Lung microvascular endothelial cell (primary cell): Measurements from ENCODE around the gene CCSER1. TPM values are rescaled to one million over a fixed set of nuclear protein-coding genes. Genes with fewer than 3 reads are reported as not detected.

Experiments used
- DNase-seq, 2 donors: peaks; one replicate each; pipeline versions ENCODE4 v3.0.0 to v3.0.0-alpha.2; 2010; ENCODE audit warnings: low read depth in 2 of 2
- total RNA-seq: library from RNA; depleted of rRNA; stranded (reverse); fragments of >200 nt; gene quantifications from 2 replicates; pipeline ENCODE4 v1.2.1, GENCODE V29; 2014

Gene CCSER1
- under 0.01 and 0.20 TPM in 2 replicates for total RNA-seq

DNA sequence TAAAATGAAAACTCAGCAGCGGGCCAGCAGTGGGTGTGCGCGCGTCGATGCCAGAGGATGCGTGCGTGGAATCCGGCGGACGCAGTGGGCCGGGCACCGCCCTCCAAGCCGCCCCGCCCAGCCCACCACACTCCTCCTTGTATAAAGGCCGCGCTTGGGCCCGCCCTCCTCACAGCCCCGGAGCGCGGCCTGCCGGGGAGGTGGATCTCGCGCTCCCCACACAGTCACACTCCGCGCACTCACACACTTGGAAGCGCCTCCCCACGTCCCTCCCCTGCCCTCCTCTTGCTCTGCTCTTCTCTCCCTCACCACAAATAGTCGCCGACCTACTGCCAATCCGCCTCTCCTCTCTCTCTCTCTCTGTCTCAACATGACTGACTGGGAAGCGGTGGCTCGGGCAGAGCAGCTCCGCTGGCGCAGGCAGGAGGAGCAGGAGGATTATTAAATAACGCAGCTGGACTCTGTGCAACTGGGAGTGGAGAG lies at the start of gene CCSER1:
Gene CCSER1 (plus strand): TSS at position 172 of the 483 bp plus-strand sequence.
- peak; percentile 36 to 41 for DNase-seq

DNA sequence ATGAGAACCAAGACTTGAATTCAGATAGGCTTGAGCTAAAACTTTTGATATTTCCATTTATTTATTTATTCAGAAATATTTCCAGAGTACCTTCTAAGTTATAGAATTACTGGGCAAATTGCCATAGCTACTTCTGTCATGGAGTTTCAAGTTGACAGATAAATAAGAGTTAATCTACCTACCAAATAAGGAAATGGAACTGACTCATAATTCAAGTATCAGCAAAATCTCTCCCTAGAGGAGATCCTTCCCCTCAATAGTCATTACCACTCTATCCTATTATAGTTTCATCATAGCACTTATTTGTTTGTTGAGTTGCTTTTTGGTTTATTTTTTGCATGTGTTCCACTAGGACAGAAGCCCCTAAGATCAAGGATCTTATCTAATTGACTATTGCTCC lies 48.8 kb upstream of the CCSER1 start:
- no peak for DNase-seq

DNA sequence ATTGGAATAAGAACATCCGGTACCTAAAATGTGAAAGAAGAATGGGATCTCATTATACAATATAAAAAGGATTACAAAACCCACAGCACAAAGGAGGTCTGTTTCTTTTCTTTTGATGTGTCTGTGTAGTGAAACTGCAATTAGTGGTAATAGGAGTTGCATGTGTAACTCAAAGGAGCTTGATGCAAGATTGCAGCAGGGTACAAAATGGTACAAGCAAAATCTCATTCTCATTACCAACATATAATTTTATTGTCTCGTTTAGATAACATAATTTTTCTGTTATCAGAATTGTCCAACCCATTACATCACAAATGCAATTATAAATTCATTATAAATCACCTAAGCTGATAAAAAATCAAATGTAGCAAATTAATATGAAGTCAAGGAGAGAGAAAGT lies 47.1 kb upstream of the CCSER1 start:
- DNase-seq = no peak

DNA sequence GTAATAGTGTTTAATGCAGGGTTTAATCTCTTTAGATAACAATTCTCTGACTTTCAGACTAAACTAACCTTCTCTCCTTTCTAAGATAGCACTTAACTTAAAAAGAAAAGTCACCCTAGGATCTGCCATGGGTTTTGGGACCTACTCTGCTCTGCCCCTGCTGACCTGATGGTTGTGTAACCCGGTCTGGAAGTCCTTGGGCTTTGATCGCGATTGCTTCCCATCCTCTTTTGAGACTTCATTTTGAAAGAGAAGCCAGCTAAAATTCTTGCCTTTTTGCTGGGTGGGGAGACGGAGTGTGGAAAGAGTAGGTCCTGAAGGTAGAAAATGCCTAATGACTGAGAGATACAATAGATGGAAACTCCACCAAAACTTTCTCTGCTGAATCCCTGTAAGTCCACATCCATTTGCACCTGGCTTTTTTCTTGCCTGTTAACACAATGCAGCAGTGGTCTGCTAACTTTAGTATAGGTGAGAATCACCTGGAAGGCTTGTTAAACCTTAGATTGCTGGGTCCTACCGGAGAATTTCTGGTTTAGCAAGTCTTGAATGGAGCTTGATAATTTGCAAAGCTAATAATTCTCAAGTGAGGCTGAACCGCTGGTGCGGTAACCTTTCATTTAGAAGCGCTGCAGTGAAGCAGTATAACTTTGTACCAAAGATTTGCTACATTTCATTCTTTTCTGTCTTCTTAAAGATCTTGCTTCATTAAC lies 45.6 kb upstream of the CCSER1 start:
- DNase-seq = no peak

DNA sequence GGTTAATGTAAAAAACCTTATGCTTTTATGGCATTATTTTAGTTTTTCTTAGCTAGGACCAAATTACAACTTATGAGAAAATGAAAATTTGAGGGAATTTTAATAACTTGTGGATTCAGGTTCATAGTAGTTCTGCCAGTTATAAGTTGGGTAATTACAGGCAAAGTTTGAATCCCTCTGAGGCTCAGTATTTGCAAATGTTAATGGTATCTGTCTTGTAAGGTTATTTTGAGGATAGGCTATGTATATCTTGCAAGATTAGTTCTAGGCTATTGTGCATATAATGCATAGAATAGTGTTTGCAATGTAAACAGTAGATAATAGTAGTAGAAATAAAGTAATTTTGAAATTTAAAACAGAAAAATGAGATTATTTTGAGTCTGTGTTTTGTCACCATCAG lies 44.7 kb upstream of the CCSER1 start:
- no peak for DNase-seq

DNA sequence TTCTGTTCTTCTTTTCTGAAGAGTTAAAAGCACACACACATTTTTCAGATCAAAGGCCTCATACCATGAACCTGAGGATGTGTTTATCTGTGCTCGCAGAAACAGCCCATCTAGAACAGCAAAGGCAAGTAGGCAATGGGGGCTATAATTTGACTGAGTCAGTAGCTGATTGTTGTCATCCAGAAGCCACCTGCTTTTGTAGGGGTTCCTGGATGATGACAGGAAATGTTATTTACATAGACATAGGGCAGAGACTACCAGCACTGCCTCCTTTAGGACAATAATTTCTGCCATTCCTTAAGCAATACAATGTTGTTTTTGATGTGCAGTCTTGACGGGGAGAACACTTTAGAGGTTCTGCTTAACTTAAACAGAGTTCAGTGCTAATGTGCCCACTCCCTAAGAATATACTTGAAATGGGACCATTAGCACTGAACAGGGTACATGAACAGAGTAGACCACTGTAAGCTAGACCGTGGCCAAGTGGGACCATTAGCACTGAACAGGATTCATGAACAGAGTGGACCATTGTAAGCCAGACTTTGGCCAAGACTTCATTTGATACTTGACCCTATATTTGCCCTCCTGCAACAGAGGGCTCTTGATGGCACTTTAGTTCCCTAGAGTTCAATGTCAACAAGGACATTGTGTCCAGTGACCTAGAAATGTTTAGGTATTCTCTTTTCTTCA lies 42.8 kb upstream of the CCSER1 start:
- DNase-seq = no peak

DNA sequence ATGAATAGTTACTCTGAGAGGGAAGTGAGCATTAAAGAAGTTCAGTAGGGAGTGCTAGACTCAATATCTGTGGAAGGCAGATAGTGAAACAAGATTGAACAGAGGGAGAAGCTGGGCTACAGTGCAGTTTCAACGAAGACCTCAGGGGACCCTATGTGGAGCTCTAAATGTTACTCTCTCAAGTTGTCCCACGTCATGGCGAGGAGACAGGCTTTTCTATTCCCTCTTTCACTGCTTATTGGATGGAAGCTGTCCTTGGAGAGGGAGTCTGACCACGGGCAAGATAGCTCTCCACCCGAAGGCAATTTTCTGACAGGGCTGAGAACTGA lies 42.3 kb upstream of the CCSER1 start:
- DNase-seq = no peak

DNA sequence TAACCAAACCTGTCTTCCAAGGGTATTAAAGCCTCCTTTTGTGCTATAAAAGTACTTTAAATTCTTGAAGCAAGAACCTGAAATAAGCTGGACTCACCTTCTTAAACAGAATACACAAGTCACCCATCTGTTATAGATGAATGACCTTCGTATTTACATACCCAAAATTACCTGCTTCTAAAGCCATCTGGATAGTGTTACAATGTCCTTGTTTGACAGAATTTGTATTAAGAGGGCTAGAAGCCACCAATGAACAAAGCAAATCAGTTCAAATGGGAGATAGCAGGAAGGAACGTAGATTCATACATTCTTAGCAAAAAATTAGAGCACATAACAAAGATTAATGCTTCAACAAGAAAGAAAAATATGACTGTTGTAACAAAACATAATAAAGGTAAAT lies 33.7 kb upstream of the CCSER1 start:
- no peak for DNase-seq

DNA sequence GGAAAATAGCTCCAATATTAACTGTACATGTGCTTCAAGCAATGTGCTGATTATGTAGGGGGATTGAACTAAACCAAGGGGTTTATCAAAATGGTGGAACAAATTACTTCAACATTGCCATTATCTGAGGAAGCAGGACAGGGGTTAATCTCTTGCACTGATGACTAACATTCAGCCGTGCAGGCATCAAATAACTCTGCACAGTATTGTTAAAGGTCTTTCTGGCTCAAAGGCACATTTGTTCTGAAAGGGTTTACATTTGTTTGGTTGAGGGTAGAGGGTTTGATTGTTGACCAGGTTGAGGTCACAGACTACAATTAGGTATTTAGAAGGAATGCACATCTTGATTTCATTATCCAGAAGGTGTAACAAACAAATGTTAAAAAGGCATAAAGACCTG lies 32.2 kb upstream of the CCSER1 start:
- no peak for DNase-seq

DNA sequence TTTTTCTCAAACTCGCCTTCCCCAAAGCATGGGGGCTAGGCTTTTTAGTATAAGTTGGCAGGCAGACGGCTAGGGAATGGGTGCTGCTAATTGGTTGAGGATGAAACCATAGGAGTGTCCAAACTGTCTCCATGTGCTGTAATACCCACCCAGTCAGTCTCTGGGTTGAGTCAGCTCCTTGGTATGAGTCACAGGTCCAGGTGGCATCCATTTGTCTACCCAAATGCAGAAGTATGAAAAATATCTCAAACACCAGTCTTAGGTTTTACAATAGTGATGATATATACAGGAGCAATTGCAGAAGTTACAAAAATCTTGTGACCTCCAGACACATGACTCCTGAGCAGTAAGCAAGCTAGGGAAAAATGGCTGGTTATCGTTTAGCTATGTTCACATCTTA lies 27.4 kb upstream of the CCSER1 start:
- no peak for DNase-seq

DNA sequence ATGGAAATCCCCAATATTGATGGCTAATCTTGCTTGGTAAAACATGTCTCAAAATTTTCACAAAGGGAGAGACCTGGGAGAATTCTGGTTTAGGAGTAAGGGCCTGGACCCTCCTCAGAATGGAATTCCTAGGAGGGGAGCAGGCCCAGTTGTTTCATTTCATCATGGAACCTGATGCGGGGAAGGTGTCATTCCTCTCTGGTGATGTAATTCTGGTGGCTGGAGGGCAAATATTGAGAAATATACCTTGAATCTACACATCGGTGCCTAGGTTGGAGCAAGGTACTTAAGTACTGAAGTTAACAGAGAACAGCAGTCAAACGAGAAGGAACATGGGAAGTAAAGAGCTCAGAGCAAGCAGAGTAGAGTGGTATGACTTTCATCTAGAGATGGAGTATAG lies 23.2 kb upstream of the CCSER1 start:
- DNase-seq = no peak

DNA sequence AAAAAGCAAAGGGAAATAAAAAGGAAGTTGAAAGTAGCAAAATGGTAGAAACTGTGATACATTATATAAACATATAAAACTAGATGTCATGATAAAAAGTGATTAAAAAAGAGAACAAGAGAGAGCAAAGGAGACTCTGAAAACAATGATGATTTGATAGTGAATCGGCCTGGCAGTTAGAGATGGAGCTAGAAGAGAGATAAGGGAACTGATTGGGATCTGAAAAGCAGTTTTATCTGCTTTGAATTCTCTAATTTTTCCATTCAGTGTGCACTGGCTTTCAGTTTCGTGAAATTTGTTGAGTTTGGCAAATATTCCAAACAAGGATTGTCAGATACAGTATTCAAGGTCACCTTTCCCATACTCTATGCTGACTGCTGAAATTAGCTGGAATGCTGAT lies 21.9 kb upstream of the CCSER1 start:
- DNase-seq = no peak

DNA sequence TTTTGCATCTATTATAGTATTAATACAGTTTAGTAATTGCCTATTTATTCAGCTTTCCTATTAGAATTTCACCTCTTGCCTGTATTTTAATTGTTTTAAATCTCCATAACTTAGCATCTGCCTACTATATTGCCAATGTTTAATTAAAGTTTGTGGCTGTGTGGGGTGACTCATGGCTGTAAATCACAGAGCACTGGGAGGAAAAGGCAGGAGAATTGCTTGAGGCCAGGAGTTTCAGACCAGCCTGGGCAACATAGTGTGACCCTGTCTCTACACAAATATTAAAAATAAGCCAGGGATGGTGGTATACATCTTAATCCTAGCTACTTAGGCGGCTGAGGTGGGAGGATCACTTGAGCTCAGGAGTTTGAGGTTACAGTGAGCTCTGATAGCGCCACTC lies 14.5 kb upstream of the CCSER1 start:
- no peak for DNase-seq

DNA sequence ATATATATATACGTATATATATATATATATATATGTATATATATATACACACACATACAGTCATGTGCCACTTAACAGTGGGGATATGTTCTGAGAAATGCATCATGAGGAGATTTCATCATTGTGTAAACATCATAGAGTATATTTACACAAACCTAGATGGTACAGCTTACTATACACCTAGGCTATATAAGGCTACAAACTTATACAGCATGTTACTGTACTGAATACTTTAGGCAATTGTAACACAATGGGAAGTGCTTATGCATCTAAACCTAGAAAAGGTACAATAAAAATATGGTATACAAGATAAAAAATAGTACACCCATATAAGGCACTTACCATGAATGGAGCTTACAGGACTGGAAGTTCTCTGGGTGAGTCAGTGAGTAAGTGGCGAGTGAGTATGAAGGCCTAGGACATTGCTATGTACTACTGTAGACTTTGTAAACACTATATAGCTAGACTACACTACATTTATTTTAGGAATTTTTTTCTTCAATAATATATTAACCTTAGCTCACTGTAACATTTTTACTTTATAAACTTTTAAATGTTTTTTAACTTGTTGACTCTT lies 13.2 kb upstream of the CCSER1 start:
- DNase-seq = no peak

DNA sequence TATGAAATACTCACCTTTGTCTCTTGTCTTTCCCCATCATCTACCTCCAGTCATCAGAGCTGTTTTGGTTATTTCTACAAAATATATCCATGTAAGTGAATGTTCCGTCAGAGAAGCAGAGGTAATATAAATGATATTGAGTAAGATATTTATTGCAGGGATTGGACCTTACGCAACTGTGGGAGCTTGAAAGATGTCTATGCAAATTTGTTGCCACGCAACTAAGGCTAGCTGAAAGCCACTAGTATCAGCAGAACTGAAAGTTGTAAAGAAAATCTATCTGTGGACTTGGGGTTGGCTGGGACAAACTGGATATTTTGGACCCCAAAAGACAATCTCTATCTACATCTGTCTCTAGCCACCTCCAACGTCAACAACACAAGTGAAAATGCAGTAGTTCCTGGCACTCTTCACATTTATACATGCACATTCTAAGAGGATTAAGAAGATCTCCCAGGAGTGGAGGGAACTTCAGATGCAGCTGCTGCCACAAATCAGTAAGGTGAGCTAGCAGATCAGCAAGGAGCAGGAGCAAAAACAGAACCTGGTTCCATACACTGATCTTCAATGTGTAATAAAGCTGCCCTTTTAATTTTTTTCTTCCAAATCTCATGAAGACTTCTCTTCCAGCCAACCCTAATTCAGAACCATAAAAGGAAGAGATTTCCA lies 8.5 kb upstream of the CCSER1 start:
- DNase-seq = no peak

DNA sequence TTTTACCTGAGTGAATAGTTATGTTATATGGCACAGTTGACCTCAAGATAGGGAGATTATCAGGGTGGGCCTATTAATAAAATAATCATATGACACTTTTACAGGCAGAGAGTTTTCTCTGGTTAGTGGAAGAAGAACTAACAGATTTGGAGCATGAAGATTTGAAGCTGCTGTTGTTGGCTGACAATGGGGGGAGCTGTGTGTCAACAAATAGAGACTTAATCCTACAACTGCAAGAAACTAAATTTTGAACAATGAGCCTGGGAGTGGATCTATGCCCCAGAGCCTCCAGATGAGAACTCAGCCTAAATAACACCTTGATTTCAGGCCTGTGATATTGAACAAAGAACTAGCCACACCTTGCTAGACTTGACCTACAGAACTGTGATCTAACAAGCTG lies 7.2 kb upstream of the CCSER1 start:
- DNase-seq = no peak

DNA sequence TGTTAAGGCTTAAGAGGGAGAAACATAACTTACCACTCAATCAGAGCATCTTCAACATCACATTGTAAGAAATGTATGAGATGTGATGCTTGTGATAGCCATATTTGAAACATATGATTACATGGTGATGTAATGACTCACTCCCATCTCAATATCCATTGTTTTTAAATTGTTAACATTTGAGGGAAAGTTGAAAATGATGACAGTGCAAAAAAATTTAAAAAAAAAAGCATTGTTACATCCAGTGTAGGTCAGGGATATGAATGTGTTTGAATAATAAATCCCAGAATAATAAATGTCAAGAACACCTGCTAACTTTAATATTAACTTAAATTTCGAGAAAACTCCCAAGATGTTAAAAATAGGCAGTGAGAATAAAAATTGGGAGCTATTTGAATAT lies 6.4 kb upstream of the CCSER1 start:
- no peak for DNase-seq

DNA sequence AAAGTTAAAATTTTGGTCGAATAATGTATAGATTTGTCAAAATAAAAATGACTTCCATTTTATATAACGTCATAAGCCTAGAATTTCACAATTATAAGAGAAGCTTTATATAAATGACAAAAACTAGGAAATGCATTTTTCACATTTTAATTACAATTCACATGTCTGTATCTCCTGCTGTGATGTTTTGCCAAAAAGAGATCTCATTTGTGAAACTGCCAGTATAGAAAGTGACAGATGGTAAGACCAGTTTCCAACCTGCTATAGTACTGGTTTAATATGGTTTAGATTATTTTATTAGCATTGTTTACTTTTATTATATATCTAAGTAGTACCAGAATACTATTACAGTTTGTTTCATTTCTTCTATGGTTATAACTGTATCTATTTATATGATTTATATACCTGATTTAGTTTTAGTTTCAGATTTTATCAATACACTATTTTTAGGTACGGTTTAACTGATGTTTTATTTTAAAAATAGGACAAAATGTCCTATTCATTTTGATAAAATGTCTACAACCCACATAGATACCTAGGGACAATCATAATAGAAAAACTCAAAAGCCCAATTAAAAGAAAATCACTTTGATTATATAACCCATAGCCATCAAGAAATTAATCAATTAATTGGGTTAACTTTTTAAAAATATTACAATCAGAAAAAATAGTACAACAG lies 5.4 kb upstream of the CCSER1 start:
- no peak for DNase-seq

DNA sequence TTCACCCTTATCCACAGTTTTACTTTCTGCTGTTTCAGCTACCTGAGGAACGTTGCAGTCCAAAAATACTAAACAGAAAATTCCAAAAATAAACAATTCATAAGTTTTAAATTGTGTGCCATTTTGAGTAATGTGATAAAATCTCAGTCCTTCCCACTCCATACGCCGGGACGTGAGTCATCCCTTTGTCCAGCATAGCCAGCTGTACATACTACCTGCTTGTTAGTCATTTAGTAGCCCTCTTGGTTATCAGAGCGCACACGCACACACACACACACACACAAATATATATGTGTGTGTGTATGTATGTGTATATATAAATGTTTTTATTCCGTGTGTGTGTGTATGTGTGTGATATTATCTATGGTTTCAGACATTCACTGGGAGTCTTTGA lies 4.8 kb upstream of the CCSER1 start:
- DNase-seq = peak; percentile 54 to 80

DNA sequence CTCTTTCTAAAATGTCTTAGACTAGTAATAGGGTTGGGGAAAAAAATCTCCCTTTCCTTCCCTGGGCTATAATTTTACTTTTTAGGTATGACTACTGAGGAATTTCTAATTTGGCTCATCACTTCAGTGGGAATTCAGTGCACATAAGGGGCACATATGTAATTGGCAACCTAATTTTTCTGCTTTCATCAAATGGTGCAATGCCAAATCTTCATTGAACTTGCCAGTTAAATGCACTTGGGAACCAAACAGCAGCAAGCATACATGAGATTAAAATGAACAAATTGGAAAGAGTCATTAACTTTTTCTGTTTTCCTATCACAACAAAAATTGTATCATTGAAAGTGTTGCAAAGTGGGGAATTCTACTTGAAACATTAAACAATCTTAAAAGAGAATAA lies 2.9 kb upstream of the CCSER1 start:
- DNase-seq = no peak

DNA sequence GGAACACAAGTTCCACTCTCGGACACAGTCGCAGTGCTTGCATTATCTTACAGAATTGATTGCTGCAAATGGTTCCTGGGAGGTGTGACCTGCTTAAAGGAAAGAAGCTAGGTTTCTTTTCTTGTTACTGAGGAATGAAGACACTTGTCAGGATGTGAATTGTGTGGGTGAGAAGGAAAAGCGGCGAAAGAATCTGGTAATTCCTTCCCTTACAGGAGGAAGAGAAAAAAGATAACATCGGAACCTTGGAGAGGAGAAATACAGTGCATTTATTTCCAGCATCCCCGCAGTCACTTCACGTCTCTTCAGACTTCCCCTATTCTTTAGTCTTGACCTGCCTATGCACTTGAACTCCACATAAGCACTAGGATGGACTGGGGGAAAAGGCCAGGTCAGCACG lies 389 bp upstream of the CCSER1 start:
- DNase-seq = no peak
